Measurements from ENCODE around the gene LONRF2.

Gene LONRF2

DNA sequence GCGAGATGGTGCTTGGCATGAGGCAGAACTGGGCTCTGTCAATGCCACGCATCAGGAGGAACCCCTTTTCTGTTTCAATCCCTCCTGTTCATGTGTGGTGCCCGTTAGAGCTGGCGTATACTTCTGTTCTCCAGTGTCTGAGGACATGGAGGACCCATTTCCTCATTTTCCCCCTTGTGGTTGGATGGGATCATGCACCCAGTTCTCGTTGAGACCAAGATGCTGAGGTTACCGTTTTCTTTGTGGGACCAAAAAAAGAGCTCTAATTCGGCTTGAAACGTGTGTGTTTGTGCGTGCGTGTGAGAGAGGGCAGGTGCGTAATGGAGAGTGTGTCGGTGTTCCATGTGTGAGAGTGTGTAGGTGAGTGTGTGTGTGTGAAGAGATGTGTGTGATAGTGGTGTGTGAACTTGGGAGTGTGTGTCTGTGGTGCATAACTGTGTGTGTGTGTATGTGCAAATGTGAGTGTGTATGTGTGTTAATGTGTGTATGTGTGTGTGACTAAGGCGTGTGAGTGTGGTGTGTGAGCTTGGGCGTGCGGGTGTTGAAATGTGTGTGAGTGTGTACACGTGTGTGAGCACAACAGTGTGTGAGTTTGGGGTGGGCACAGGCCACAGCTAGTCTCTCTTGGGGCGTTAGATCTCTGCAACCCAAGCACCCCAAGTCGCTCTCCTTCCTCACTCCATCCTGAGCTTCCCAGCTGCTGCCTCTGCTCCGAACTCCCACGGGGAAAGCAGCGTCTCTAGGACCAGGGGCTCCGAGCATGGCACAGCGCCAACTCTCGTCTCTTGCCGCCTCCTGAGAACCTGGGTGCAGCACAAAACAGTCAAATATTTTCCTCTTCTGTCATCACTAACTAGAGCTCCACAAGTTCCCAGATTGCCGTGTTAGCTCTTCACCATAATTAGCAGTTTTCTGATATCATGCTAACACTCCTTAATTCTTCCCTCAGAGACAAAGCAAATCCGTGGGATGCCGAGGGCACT is 75.8 kb downstream of the LONRF2 start:
- Histone ChIP-seq H3K4me1 (ENCODE audit: control insufficient read depth, insufficient read depth, low read length, poor library complexity, severe bottlenecking) (no peaks in the 10 kb centered on the region), H3K27ac (ENCODE audit: insufficient read depth, low read length, poor library complexity, severe bottlenecking) (no peak overlapping the region)

GRCh38 chr2:100245681-100246080 is 76.6 kb downstream of the LONRF2 start:
- no peaks in the 10 kb centered on the region for H3K9me3 ChIP-seq (ENCODE audit: control insufficient read depth, low read length)

More for the DNA sequence above, 75.8 kb downstream of the LONRF2 start:
- Histone ChIP-seq H3K27me3 (replicated peaks; ENCODE audit: control insufficient read depth, insufficient read depth, low read length, poor library complexity, severe bottlenecking) (no peaks in the 10 kb centered on the region), H3K4me3 (ENCODE audit: insufficient read depth, low read depth, low read length, poor library complexity, severe bottlenecking) (no peak overlapping the region), H3K9me3 (ENCODE audit: control insufficient read depth, low read length) (no peaks in the 10 kb centered on the region), H3K36me3 (ENCODE audit: control insufficient read depth, insufficient read depth, low read length) (no peaks in the 10 kb centered on the region)
- DNase-seq: no peak

DNA sequence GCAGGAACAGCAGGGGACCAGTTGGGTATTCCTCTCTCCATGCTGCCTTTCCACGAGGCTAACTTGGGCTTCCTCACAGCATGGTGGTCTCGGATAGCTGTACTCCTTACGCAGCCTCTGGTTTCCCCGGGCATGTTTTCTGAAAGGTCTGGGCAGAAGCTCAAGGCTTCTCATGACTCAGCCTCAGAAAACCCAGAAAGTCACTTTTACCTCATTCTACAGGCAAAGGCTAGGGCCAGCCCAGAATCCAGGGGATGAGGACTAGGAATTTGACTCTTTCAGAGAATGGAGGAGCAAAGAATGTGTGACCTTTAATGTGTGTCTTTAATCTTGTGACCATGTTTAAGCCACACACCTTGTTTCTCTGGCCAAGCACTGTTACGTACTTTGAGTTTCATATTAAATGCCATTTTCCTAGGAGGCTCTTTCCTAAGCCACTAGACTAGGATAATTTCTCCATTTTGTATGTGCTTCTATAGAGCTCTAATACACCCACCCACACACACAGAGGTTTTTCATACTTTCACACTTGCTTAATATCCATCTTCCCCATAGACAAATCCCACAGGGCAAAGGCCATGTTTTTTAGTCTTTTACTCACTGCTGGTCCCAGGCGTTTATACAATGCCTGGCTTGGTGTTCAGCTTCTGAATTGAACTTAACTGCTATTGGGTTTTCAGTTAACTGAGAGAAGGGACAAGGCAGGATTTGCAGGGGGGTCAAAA is 77.3 kb downstream of the LONRF2 start:
- no peak overlapping the region for H3K27ac ChIP-seq (ENCODE audit: insufficient read depth, low read length, poor library complexity, severe bottlenecking)
- H3K4me1 ChIP-seq (ENCODE audit: control insufficient read depth, insufficient read depth, low read length, poor library complexity, severe bottlenecking): no peaks in the 10 kb centered on the region
- H3K36me3 ChIP-seq (ENCODE audit: control insufficient read depth, insufficient read depth, low read length): no peaks in the 10 kb centered on the region
- no peak for DNase-seq
- no peaks in the 10 kb centered on the region for H3K9me3 ChIP-seq (ENCODE audit: control insufficient read depth, low read length)
- no peak overlapping the region for H3K4me3 ChIP-seq (ENCODE audit: insufficient read depth, low read depth, low read length, poor library complexity, severe bottlenecking)
- no peaks in the 10 kb centered on the region for H3K27me3 ChIP-seq (replicated peaks; ENCODE audit: control insufficient read depth, insufficient read depth, low read length, poor library complexity, severe bottlenecking)

More at GRCh38 chr2:100245681-100246080, 76.6 kb downstream of the LONRF2 start:
- H3K27me3 ChIP-seq (replicated peaks; ENCODE audit: control insufficient read depth, insufficient read depth, low read length, poor library complexity, severe bottlenecking): no peaks in the 10 kb centered on the region
- H3K27ac ChIP-seq (ENCODE audit: insufficient read depth, low read length, poor library complexity, severe bottlenecking): no peak overlapping the region
- no peak overlapping the region for H3K4me3 ChIP-seq (ENCODE audit: insufficient read depth, low read depth, low read length, poor library complexity, severe bottlenecking)
- no peak for DNase-seq
- H3K4me1 ChIP-seq (ENCODE audit: control insufficient read depth, insufficient read depth, low read length, poor library complexity, severe bottlenecking): no peaks in the 10 kb centered on the region
- H3K36me3 ChIP-seq (ENCODE audit: control insufficient read depth, insufficient read depth, low read length): no peaks in the 10 kb centered on the region

DNA sequence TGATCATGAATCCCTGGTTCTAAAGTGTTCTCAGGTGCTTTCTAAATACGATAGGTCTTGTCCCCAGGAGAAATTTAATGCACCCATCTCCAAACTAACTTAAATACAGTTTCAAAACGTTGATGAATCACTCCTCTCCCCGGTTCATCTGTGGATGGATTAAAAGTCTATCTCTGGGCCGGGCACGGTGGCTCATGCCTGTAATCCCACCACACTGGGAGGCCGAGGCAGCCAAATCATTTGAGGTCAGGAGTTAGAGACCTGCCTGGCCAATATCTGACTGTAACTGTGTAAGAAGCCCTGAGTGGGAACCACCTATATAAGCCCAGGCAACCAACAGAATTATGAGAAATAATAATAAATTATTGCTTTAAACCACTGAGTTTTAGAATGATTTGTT is 78.7 kb downstream of the LONRF2 start:
- H3K36me3 ChIP-seq (ENCODE audit: control insufficient read depth, insufficient read depth, low read length): no peaks in the 10 kb centered on the region
- H3K4me3 ChIP-seq (ENCODE audit: insufficient read depth, low read depth, low read length, poor library complexity, severe bottlenecking): no peak overlapping the region
- no peaks in the 10 kb centered on the region for H3K27me3 ChIP-seq (replicated peaks; ENCODE audit: control insufficient read depth, insufficient read depth, low read length, poor library complexity, severe bottlenecking)
- no peak overlapping the region for H3K27ac ChIP-seq (ENCODE audit: insufficient read depth, low read length, poor library complexity, severe bottlenecking)
- no peaks in the 10 kb centered on the region for H3K9me3 ChIP-seq (ENCODE audit: control insufficient read depth, low read length)
- no peak for DNase-seq
- H3K4me1 ChIP-seq (ENCODE audit: control insufficient read depth, insufficient read depth, low read length, poor library complexity, severe bottlenecking): no peaks in the 10 kb centered on the region

GRCh38 chr2:100242891-100243619 is 79.2 kb downstream of the LONRF2 start:
- Histone ChIP-seq H3K27ac (ENCODE audit: insufficient read depth, low read length, poor library complexity, severe bottlenecking) (no peak overlapping the region), H3K4me1 (ENCODE audit: control insufficient read depth, insufficient read depth, low read length, poor library complexity, severe bottlenecking) (no peaks in the 10 kb centered on the region), H3K27me3 (replicated peaks; ENCODE audit: control insufficient read depth, insufficient read depth, low read length, poor library complexity, severe bottlenecking) (no peaks in the 10 kb centered on the region), H3K36me3 (ENCODE audit: control insufficient read depth, insufficient read depth, low read length) (no peaks in the 10 kb centered on the region), H3K4me3 (ENCODE audit: insufficient read depth, low read depth, low read length, poor library complexity, severe bottlenecking) (no peak overlapping the region), H3K9me3 (ENCODE audit: control insufficient read depth, low read length) (no peaks in the 10 kb centered on the region)
- peak in 2 of 3 donors; percentile 11 to 19 for DNase-seq

GRCh38 chr2:100242476-100242875 is 79.8 kb downstream of the LONRF2 start:
- no peaks in the 10 kb centered on the region for H3K36me3 ChIP-seq (ENCODE audit: control insufficient read depth, insufficient read depth, low read length)
- no peak overlapping the region for H3K27ac ChIP-seq (ENCODE audit: insufficient read depth, low read length, poor library complexity, severe bottlenecking)
- no peaks in the 10 kb centered on the region for H3K4me1 ChIP-seq (ENCODE audit: control insufficient read depth, insufficient read depth, low read length, poor library complexity, severe bottlenecking)
- no peaks in the 10 kb centered on the region for H3K9me3 ChIP-seq (ENCODE audit: control insufficient read depth, low read length)
- DNase-seq: no peak
- H3K27me3 ChIP-seq (replicated peaks; ENCODE audit: control insufficient read depth, insufficient read depth, low read length, poor library complexity, severe bottlenecking): no peaks in the 10 kb centered on the region
- no peak overlapping the region for H3K4me3 ChIP-seq (ENCODE audit: insufficient read depth, low read depth, low read length, poor library complexity, severe bottlenecking)

- Histone ChIP-seq H3K4me3 (ENCODE audit: insufficient read depth, low read depth, low read length, poor library complexity, severe bottlenecking) (no peak overlapping the region), H3K4me1 (ENCODE audit: control insufficient read depth, insufficient read depth, low read length, poor library complexity, severe bottlenecking) (no peaks in the 10 kb centered on the region), H3K9me3 (ENCODE audit: control insufficient read depth, low read length) (no peaks in the 10 kb centered on the region), H3K27ac (ENCODE audit: insufficient read depth, low read length, poor library complexity, severe bottlenecking) (no peak overlapping the region), H3K36me3 (ENCODE audit: control insufficient read depth, insufficient read depth, low read length) (no peaks in the 10 kb centered on the region), H3K27me3 (replicated peaks; ENCODE audit: control insufficient read depth, insufficient read depth, low read length, poor library complexity, severe bottlenecking) (no peaks in the 10 kb centered on the region)
- no peak for DNase-seq
Observed at GRCh38 chr2:100241236-100241635, 81.1 kb downstream of the LONRF2 start.

- no peaks in the 10 kb centered on the region for H3K27me3 ChIP-seq (replicated peaks; ENCODE audit: control insufficient read depth, insufficient read depth, low read length, poor library complexity, severe bottlenecking)
- H3K4me3 ChIP-seq (ENCODE audit: insufficient read depth, low read depth, low read length, poor library complexity, severe bottlenecking): no peak overlapping the region
- H3K9me3 ChIP-seq (ENCODE audit: control insufficient read depth, low read length): no peaks in the 10 kb centered on the region
- peaks cover 6% of the 10 kb centered on the region for H3K4me1 ChIP-seq (ENCODE audit: control insufficient read depth, insufficient read depth, low read length, poor library complexity, severe bottlenecking)
- no peak overlapping the region for H3K27ac ChIP-seq (ENCODE audit: insufficient read depth, low read length, poor library complexity, severe bottlenecking)
- no peak for DNase-seq
- no peaks in the 10 kb centered on the region for H3K36me3 ChIP-seq (ENCODE audit: control insufficient read depth, insufficient read depth, low read length)
Observed at GRCh38 chr2:100240386-100240785, 81.9 kb downstream of the LONRF2 start.

DNA sequence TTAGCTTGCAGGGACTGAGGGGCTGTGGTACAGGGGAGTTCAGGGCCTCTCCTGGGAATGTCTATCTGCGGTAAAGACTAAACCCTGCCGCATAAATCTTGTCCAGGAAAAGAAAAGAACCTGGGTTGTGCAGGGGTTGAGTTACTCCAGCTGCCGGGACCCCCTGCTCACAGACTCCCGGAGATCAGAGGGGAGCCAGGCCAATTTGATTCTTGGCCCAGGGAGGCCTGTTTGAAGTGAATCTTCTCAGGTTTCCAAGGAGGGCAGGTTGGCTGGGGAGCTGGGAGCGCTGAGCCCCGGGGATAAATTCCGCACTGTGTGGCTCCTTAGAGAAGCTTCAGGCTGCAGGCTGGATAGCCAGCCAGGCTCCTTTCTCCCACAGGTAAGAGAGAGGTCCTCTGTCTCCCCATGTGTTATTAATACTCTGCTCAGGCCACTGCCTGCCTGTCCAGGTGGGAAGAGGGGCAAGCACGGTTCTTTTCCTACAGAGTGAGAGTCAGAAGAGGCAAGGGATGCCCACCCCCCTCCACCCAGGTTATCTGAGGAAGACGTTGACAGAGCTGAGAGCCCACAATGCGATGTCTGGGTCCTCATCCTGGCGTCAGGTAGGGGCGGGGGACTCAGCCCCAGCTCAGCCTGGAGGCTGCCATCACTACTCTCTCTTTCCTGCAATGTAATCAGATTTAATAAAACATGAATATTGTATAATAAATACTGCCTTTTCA is 82.7 kb downstream of the LONRF2 start:
- DNase-seq: no peak
- Histone ChIP-seq H3K4me1 (ENCODE audit: control insufficient read depth, insufficient read depth, low read length, poor library complexity, severe bottlenecking) (peaks cover 9% of the 10 kb centered on the region), H3K4me3 (ENCODE audit: insufficient read depth, low read depth, low read length, poor library complexity, severe bottlenecking) (no peak overlapping the region), H3K36me3 (ENCODE audit: control insufficient read depth, insufficient read depth, low read length) (no peaks in the 10 kb centered on the region), H3K27ac (ENCODE audit: insufficient read depth, low read length, poor library complexity, severe bottlenecking) (no peak overlapping the region), H3K27me3 (replicated peaks; ENCODE audit: control insufficient read depth, insufficient read depth, low read length, poor library complexity, severe bottlenecking) (no peaks in the 10 kb centered on the region), H3K9me3 (ENCODE audit: control insufficient read depth, low read length) (no peaks in the 10 kb centered on the region)
